ENCODE data around the gene TOX2. TPM values are rescaled to one million over a fixed set of nuclear protein-coding genes. Genes with fewer than 3 reads are reported as not detected.

TOX2 gene
- total and polyA plus RNA-seq, 2 of the 8 experiments (the other 6 are each of a cell fraction or from before 2014, with no cell fraction given), result 1.8 to 3.4 TPM

DNA sequence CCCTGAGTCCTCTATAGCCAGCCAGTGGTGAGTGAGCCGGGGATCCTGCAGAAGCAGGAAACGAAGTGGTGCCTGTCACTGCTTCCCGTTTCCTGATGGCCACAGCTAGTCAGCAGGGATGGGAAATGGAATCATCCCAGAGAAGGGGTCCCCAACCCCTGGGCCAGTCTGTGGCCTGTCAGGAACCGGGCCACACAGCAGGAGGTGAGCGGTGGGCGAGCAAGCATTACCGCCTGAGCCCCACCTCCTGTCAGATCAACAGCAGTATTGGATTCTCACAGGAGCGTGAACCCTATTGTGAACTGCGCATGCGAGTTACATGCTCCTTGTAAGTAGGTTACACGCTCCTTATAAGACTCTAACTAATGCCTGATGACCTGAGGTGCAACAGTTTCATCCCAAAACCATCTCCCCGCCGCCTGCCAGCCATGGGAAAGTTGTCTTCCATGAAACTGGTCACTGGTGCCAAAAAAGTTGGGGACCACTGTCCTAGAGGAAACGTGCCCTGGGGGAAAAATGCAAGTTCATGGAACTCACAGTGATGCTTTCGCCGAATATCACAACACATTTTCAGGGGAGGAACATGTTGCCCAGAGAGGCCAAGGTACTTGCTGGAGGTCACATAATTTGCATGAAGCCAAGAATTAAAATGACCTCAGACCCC is 158.5 kb downstream of the TOX2 start:
- CTCF ChIA-PET (ENCODE audit: partially characterized antibody), result interaction anchor here (1.7 to 3.0 kb wide), 2 partner anchors 8 to 323 kb away, joined by 3 to 19 read pairs; no protein-coding TSS in a partner anchor
- peak in 1 of 2 experiments; percentile 36 for DNase-seq (ENCODE audit: low read depth in 1 of 2, low spot score in 2 of 2)
- no peaks in the 10 kb centered on the region for H3K79me2 ChIP-seq (ENCODE audit: control insufficient read depth in 1 of 2, insufficient read depth in 2 of 2, low read length in 2 of 2)
- no peaks in the 10 kb centered on the region for H3K36me3 ChIP-seq (ENCODE audit: control insufficient read depth in 2 of 4, insufficient read depth in 4 of 4, low read length in 3 of 4)
- H3K4me2 ChIP-seq (ENCODE audit: insufficient read depth in 1 of 2, low read depth in 2 of 2, low read length in 2 of 2), result no peak overlapping the region
- no peak overlapping the region for H3K14ac ChIP-seq (ENCODE audit: insufficient read length)
- no peak overlapping the region for H2BK5ac ChIP-seq (ENCODE audit: low read depth, low read length)
- H3K79me1 ChIP-seq (ENCODE audit: low read depth, low read length), result no peaks in the 10 kb centered on the region
- no peak overlapping the region for H4K5ac ChIP-seq (ENCODE audit: insufficient read length, low read depth, low read length)
- H4K8ac ChIP-seq (ENCODE audit: extremely low read depth, insufficient read depth, low read length), result no peak overlapping the region
- no peak overlapping the region for H2BK15ac ChIP-seq (ENCODE audit: low read length)
- TF ChIP-seq, protein P1, sequence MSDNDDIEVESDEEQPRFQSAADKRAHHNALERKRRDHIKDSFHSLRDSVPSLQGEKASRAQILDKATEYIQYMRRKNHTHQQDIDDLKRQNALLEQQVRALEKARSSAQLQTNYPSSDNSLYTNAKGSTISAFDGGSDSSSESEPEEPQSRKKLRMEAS (IDR thresholded peaks at IDR 0.05), result no peak
- TF ChIP-seq NANOG (IDR thresholded peaks at IDR 0.05; ENCODE audit: insufficient read depth, low read depth, low read length, poor library complexity, severe bottlenecking), result no peak
- TF ChIP-seq TAF1 (IDR thresholded peaks at IDR 0.05; ENCODE audit: low read depth, low read length), result no peak
- TF ChIP-seq TAF7 (optimal IDR thresholded peaks at IDR 0.05; ENCODE audit: borderline replicate concordance, low read depth, low read length), result no peak
- TF ChIP-seq EGR1 (IDR thresholded peaks at IDR 0.05; ENCODE audit: borderline replicate concordance, low read depth, low read length), result no peak
- no peak for TF ChIP-seq JUND (IDR thresholded peaks at IDR 0.05; ENCODE audit: low read length)
- no peak for TF ChIP-seq GTF2F1 (IDR thresholded peaks at IDR 0.05; ENCODE audit: borderline replicate concordance, low read depth, low read length)
- no peak for TF ChIP-seq CREB1 (IDR thresholded peaks at IDR 0.05)
- TF ChIP-seq PHF8 (conservative IDR thresholded peaks at IDR 0.05; ENCODE audit: low read depth, low read length), result no peak
- TF ChIP-seq RXRA (IDR thresholded peaks at IDR 0.05; ENCODE audit: insufficient read depth, low read depth, low read length), result no peak
- H2BK120ac ChIP-seq (replicated peaks; ENCODE audit: low read depth, low read length), result no peak overlapping the region
- no peaks in the 10 kb centered on the region for H3K27me3 ChIP-seq (replicated peaks in 1 of 4; ENCODE audit: control insufficient read depth in 3 of 4, extremely low read depth in 1 of 4, insufficient read depth in 3 of 4, low read length in 3 of 4)
- no peak overlapping the region for H2AFZ ChIP-seq (ENCODE audit: low read length)
- H4K20me1 ChIP-seq (replicated peaks in 1 of 2; ENCODE audit: control insufficient read depth in 1 of 2, insufficient read depth in 2 of 2, low read length in 2 of 2), result no peaks in the 10 kb centered on the region
- FAIRE-seq, result no peak
- no peak overlapping the region for H3K23ac ChIP-seq (ENCODE audit: insufficient read length)
- no peaks in the 10 kb centered on the region for H3K9me3 ChIP-seq (ENCODE audit: insufficient read depth in 2 of 2, low read depth in 1 of 2, low read length in 1 of 2)
- H3K4me3 ChIP-seq (ENCODE audit: extremely low read depth in 1 of 4, insufficient read depth in 2 of 4, low read depth in 3 of 4, low read length in 4 of 4), result no peak overlapping the region
- no peak overlapping the region for H3K9ac ChIP-seq (replicated peaks in 1 of 4; ENCODE audit: extremely low read depth in 1 of 4, low read depth in 3 of 4, low read length in 3 of 4)
- H2BK20ac ChIP-seq (ENCODE audit: low read length), result no peak overlapping the region
- no peak overlapping the region for H2AK5ac ChIP-seq (ENCODE audit: low read depth, low read length)
- H3K56ac ChIP-seq (replicated peaks; ENCODE audit: insufficient read length, low read depth, low read length), result no peak overlapping the region
- peaks cover 0 to 7% (median 1%) of the 10 kb centered on the region in 4 experiments; a peak in 3 of 7 replicates for H3K4me1 ChIP-seq (replicated peaks in 1 of 4; ENCODE audit: control insufficient read depth in 3 of 4, insufficient read depth in 4 of 4, low read length in 3 of 4)
- POLR2A ChIA-PET (ENCODE audit: partially characterized antibody), result no interaction called here
- 78% methylated on average over 16 of the region's 16 CpGs; no CpG with 5 or more reads in 1 of the 2 experiments for WGBS, 2 experiments (ENCODE audit: extremely low coverage in 1 of 2, insufficient coverage in 1 of 2, insufficient read length in 1 of 2, insufficient replicate concordance in 2 of 2, low coverage in 1 of 2, low lambda C conversion rate in 2 of 2, missing lambda C conversion rate in 1 of 2)
- H3K27ac ChIP-seq (ENCODE audit: low read depth, low read length), result no peak overlapping the region
- H2BK12ac ChIP-seq (ENCODE audit: low read depth, low read length), result no peak overlapping the region
- H3K23me2 ChIP-seq (ENCODE audit: low read depth, low read length), result no peaks in the 10 kb centered on the region
- no peak overlapping the region for H3K18ac ChIP-seq (ENCODE audit: extremely low read depth, low read length)
- no peak overlapping the region for H4K91ac ChIP-seq (replicated peaks; ENCODE audit: insufficient read length, low read length)
- H3K4ac ChIP-seq (replicated peaks; ENCODE audit: insufficient read length, low read depth, low read length), result no peak overlapping the region

Measured in H1 (cell line).